Activated T-helper 2 cell treated with anti-CD3 and anti-CD28 coated beads, Interferon-gamma antibody, Interleukin-2, Interleukin-4, amounts not matched to agents 10 μg/mL and 5 μg/mL and 100 μg/mL, durations not matched to agents 14 hours and 24 hours and 36 hours (primary cell): Measurements from ENCODE around the gene CAST. TPM values are rescaled to one million over a fixed set of nuclear protein-coding genes. Genes with fewer than 3 reads are reported as not detected.

Experiments
- DNase-seq: peaks from one replicate; pipeline ENCODE4 v3.0.0; 2021; ENCODE audit warnings: low spot score
- H3K27ac Mint-ChIP-seq: one replicate; pipeline ENCODE4 v1.8.0; 2021; ENCODE audit warnings: mixed read lengths
- H3K27me3 Mint-ChIP-seq: one replicate; pipeline ENCODE4 v1.8.0; 2021; ENCODE audit warnings: low read depth, mixed read lengths
- H3K36me3 Mint-ChIP-seq: one replicate; pipeline ENCODE4 v1.8.0; 2021; ENCODE audit warnings: low read depth, mixed read lengths
- H3K4me1 Mint-ChIP-seq: one replicate; pipeline ENCODE4 v1.8.0; 2021; ENCODE audit warnings: low read depth, mixed read lengths
- H3K4me3 Mint-ChIP-seq: one replicate; pipeline ENCODE4 v1.8.0; 2021; ENCODE audit warnings: low read depth, mild to moderate bottlenecking, moderate library complexity, mixed read lengths
- H3K9me3 Mint-ChIP-seq: one replicate; pipeline ENCODE4 v1.8.0; 2021; ENCODE audit warnings: mixed read lengths
- intact Hi-C: fragments of 100-400 bp; cut with micrococcal nuclease; formaldehyde crosslinking; loops from one replicate; pipeline ENCODE4 v1.15.1; 2023
- total RNA-seq: library from RNA; stranded (reverse); gene quantifications from 2 replicates; pipeline ENCODE4 v1.2.3, GENCODE V29; 2022

CAST gene
- total RNA-seq, 1 donor from 2014 or later: 110 TPM

DNA sequence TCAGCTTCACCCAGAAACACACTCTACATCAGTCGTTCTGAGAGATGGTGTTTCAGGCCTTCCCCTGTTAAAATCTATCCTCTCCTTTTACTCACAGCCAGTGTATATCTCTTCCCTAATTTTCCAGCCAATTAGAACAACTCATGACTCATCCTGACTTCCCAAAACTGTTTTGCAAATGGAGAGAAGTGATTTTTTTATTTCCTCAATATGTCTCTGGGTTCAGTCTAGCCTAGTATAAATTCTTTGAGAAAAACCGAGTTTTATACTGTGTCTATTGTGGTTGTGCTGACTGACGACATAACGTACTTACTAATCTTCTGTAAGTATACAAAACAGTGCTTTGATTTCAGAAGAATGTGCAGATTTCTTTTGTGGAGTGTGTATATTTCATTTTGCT lies 28.4 kb upstream of the CAST start:
- Mint-ChIP-seq H3K4me3 (no peak overlapping the region), H3K36me3 (no peaks in the 10 kb centered on the region), H3K4me1 (peaks cover 13% of the 10 kb centered on the region), H3K9me3 (no peaks in the 10 kb centered on the region), H3K27me3 (peaks cover 55% of the 10 kb centered on the region), H3K27ac (no peak overlapping the region)
- no peak for DNase-seq
- intact Hi-C loops: no loop called here

DNA sequence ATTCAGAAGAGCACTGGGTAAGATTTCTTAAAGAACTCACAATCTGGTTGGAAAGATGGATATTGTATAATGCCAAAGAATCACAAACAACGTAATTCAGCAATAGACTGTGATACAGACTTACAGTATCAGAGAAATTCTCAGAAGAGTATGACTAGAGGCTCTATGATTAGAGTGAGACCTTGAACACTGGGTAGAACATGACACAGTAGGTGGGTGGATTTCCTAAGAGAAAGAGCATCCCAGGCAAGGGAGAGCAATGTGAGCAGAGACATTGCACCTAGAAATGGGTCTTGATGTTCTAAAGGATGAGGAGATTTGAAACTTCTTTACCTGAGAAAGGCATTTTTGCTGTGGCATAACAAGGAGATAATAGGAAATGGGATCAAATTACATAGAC lies 27.3 kb upstream of the CAST start:
- H3K27me3 Mint-ChIP-seq: peaks cover 60% of the 10 kb centered on the region
- H3K4me1 Mint-ChIP-seq: peaks cover 13% of the 10 kb centered on the region
- intact Hi-C loops: no loop called here
- H3K4me3 Mint-ChIP-seq: no peak overlapping the region
- no peak for DNase-seq
- no peaks in the 10 kb centered on the region for H3K36me3 Mint-ChIP-seq
- no peak overlapping the region for H3K27ac Mint-ChIP-seq
- H3K9me3 Mint-ChIP-seq: no peaks in the 10 kb centered on the region

DNA sequence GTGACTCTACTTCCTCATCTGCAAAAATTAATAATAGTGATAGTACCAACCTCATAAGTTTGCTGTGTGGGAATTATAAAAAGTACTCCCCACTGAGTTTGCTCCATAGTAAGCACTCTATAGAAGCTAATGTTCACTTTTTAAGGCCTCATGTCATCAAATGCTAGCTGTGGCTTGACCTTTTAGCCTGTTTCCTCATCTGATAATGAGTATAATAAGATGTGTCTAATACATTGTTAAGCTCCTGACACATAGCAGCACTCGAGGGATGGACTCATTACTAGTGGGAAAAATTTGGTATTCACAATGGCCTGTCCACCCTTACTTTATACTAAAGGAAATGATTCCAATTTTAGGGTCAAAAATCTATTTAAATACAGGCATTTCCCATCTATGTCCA lies 26.1 kb upstream of the CAST start:
- H3K27ac Mint-ChIP-seq: no peak overlapping the region
- H3K36me3 Mint-ChIP-seq: no peaks in the 10 kb centered on the region
- DNase-seq: no peak
- peaks cover 65% of the 10 kb centered on the region for H3K27me3 Mint-ChIP-seq
- no peaks in the 10 kb centered on the region for H3K9me3 Mint-ChIP-seq
- H3K4me3 Mint-ChIP-seq: no peak overlapping the region
- H3K4me1 Mint-ChIP-seq: peaks cover 13% of the 10 kb centered on the region
- intact Hi-C loops: no loop called here

DNA sequence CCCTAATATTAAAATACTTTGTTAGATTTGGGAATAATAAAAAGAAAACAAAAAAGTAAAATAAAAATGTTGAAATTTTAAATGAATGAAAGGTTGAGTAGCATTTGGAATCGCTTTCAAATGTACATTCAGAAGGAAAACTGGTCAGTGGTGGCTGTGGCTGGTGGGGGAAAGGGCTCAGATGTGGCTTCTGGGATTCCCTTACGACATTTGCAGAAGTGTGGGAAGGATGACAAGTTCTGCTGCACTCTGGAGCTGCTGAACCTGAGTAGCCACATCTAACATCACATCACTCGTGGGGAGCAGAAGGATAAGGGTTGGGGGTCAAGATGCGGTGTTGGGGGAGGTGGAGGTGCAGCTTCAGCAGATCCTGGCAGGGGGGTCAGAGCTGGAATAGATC lies 25.6 kb upstream of the CAST start:
- DNase-seq: no peak
- Mint-ChIP-seq H3K4me1 (peaks cover 16% of the 10 kb centered on the region), H3K4me3 (no peak overlapping the region), H3K9me3 (no peaks in the 10 kb centered on the region), H3K36me3 (no peaks in the 10 kb centered on the region), H3K27me3 (peaks cover 69% of the 10 kb centered on the region), H3K27ac (no peak overlapping the region)
- intact Hi-C loops: no loop called here

DNA sequence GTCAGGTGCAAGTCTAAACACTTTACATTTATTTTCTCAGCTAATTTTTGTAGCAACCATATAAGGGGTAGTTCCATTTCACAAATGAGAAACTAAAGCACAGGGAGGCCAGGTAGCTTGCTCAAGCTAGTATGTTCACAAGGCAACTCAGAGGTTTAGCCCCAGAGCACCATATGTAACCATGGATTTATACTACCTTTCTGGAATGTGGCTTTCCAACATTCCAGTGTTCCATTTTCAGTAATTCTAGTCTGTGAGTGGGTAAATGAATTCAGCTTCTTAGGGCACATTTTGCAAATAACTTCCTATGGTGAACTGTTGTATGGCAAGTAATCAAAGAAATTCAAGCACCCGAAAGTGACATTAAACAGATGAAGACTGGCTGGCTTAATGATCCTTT lies 25.0 kb upstream of the CAST start:
- DNase-seq: no peak
- peaks cover 22% of the 10 kb centered on the region for H3K4me1 Mint-ChIP-seq
- intact Hi-C loops: no loop called here
- no peaks in the 10 kb centered on the region for H3K36me3 Mint-ChIP-seq
- H3K27me3 Mint-ChIP-seq: peaks cover 72% of the 10 kb centered on the region
- no peak overlapping the region for H3K4me3 Mint-ChIP-seq
- H3K9me3 Mint-ChIP-seq: no peaks in the 10 kb centered on the region
- no peak overlapping the region for H3K27ac Mint-ChIP-seq

DNA sequence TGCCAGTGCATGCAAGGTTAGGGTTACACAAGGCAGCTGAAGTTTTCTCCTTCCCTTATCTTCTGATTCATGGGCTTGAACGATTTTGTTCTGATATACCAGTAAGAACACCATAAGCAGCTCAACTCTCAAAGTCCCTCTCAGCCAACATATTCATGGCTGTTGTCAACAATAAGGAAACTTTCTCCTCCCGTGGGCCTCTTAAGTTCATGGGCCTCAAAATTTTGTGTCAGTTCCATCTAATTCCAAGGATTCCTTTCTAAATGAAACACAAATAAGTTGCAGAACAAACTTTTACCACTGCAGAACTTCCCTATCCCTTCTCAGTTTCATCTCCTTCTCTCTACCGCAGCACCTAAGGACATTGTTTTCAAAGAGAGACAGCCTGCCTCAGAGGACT lies 23.6 kb upstream of the CAST start:
- DNase-seq: no peak
- peaks cover 24% of the 10 kb centered on the region for H3K4me1 Mint-ChIP-seq
- H3K36me3 Mint-ChIP-seq: no peaks in the 10 kb centered on the region
- H3K27ac Mint-ChIP-seq: no peak overlapping the region
- H3K27me3 Mint-ChIP-seq: peaks cover 63% of the 10 kb centered on the region
- no peak overlapping the region for H3K4me3 Mint-ChIP-seq
- H3K9me3 Mint-ChIP-seq: no peaks in the 10 kb centered on the region
- intact Hi-C loops: no loop called here

DNA sequence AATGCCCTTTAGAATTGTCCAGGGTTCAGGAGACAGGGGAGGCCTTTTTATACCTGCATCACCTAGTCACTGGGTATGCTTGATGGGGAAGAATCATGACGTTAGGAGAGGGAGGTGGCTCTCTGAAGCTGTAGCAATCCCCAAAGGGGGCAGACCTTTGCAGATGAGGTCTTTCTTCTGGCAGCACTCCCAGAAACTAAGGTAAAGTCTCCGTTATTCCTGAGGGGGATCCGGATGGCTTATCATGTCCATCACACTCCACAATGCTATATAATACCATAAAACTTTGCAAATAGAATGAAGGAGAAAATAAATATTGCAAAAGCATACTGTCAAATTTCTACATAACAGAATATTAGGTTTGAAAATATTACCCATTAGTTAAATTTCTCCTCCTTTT lies 21.5 kb upstream of the CAST start:
- intact Hi-C loops: no loop called here
- H3K4me3 Mint-ChIP-seq: no peak overlapping the region
- no peaks in the 10 kb centered on the region for H3K36me3 Mint-ChIP-seq
- H3K4me1 Mint-ChIP-seq: peaks cover 15% of the 10 kb centered on the region
- no peaks in the 10 kb centered on the region for H3K9me3 Mint-ChIP-seq
- H3K27ac Mint-ChIP-seq: no peak overlapping the region
- DNase-seq: no peak
- peaks cover 51% of the 10 kb centered on the region for H3K27me3 Mint-ChIP-seq

DNA sequence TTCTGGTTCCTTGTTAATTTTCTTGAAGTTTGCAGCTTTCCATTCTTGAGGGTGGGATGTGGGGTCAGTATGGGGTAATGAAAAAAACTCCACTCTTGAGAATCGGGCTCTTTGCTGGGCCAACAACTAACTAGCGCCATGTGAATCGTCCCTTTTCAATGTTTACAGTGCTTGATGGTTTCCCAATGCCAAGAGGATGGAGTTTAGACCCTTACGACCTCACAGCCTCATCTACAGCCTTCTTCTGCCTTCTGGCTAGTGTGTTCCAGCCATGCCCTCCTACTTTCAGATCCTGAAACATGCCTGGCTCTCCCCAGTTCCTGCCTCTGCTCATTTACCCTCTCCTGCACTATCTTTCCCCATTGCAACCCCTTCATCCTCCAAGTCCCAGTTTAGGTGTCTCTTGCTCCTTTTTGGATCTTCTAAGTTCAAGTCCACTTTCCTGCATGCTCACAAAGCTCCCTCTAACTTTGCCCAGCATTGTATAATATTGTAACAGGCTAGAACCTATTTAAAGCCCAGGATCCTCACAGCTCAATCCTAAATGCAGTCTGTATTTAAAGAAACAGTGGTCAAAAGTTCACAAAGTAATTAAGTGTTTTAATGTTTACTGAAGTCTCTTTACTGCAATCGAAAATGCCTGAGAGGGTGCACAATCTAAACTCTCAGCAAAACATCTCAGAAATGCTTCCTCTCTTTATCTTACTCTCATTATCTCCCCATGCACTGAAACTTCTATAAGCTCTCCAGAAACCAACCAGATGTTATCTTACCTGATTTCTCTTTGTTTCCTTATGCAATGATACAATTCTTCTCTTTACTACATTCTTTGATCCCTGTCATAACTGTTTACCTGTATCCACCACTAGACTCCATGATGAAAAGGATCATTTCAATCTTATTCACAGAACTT lies 20.6 kb upstream of the CAST start:
- no peak overlapping the region for H3K27ac Mint-ChIP-seq
- intact Hi-C loops: loop anchor here (1.0 kb wide), 1 partner anchor 16 kb away; no protein-coding TSS in a partner anchor
- H3K4me3 Mint-ChIP-seq: no peak overlapping the region
- no peak for DNase-seq
- peaks cover 11% of the 10 kb centered on the region for H3K4me1 Mint-ChIP-seq
- no peaks in the 10 kb centered on the region for H3K9me3 Mint-ChIP-seq
- no peaks in the 10 kb centered on the region for H3K36me3 Mint-ChIP-seq
- peaks cover 45% of the 10 kb centered on the region for H3K27me3 Mint-ChIP-seq

DNA sequence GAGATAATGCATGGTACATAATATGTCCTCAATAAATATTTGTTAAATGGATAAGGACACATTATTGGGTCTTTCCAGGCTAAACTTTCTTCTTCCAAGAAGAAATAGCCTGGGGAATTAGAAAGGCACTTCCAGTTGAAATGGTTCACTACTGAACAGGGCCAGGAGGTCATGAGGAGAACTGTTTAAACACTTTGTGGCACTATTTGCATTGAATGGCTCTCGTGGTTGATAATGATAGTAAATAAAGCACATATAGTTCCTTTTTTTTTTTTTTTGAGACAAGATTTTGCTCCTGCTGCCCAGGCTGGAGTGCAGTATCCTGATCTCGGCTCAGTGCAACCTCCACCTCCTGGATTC lies 19.9 kb upstream of the CAST start:
- intact Hi-C loops: loop anchor here (1.0 kb wide), 1 partner anchor 15 kb away; no protein-coding TSS in a partner anchor
- no peak for DNase-seq
- no peak overlapping the region for H3K4me3 Mint-ChIP-seq
- no peaks in the 10 kb centered on the region for H3K36me3 Mint-ChIP-seq
- no peaks in the 10 kb centered on the region for H3K9me3 Mint-ChIP-seq
- peaks cover 11% of the 10 kb centered on the region for H3K4me1 Mint-ChIP-seq
- peaks cover 49% of the 10 kb centered on the region for H3K27me3 Mint-ChIP-seq
- H3K27ac Mint-ChIP-seq: no peak overlapping the region

DNA sequence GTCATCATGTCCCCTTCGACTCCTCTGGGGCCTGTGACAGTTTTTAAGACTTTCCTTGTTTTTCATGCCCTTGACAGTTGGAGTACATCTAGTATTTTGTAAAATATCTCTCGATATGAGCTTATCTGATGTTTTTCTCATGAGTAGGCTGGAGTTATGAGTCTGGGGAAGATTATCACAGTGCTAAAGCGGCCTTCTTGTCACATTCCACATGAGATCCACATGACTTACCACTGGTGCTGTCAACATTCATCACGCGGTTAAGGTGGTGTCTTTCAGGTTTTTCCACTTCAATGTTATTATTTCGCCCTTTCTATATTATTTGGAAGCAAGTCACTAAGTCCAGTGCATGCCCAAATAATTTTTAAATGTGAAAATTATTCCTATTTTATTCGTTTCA lies 17.1 kb upstream of the CAST start:
- Mint-ChIP-seq H3K36me3 (no peaks in the 10 kb centered on the region), H3K4me3 (no peak overlapping the region), H3K4me1 (peaks cover 13% of the 10 kb centered on the region), H3K9me3 (no peaks in the 10 kb centered on the region), H3K27ac (no peak overlapping the region), H3K27me3 (peaks cover 46% of the 10 kb centered on the region)
- intact Hi-C loops: no loop called here
- DNase-seq: no peak

DNA sequence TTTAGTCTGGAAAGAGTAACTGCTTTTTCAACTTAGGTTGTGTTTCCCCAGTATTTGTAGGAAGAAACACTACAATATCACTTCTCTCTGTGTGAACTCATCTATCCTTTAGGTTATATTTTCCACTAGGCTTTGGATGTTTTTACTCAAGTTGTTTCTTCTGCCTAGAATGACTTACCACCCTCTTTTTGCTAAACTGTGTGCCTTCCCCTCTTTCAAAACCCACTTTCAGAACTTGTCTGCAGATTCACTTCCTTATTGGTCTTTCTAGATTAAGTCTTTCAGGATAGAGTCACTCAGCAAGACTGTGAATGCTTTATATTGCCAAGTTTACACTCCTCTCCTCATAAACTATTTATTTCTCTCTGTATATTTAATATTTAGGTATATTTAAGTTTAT lies 14.2 kb upstream of the CAST start:
- Mint-ChIP-seq H3K4me3 (no peak overlapping the region), H3K9me3 (no peaks in the 10 kb centered on the region), H3K4me1 (peaks cover 8% of the 10 kb centered on the region), H3K27me3 (peaks cover 55% of the 10 kb centered on the region), H3K27ac (no peak overlapping the region), H3K36me3 (no peaks in the 10 kb centered on the region)
- DNase-seq: no peak
- intact Hi-C loops: no loop called here

DNA sequence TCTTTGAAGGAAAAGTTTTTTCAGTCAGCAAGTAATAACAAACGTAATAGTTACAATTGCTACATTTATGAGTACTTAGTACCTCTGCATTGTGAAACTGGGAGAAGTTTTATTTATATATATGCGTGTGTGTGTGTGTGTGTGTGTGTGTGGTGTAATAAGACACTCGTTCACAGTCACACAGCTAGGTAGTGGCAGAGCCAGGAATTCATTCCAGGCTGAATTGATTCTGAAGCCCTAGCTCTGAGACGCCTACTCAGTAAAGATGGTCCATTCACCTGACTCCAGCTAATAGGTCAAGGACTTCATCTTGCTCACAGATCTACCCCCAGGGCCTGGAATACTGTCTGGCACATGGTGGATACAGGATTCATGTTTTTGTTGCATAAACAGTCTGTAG lies 13.6 kb upstream of the CAST start:
- H3K9me3 Mint-ChIP-seq: no peaks in the 10 kb centered on the region
- H3K4me3 Mint-ChIP-seq: no peak overlapping the region
- H3K27me3 Mint-ChIP-seq: peaks cover 55% of the 10 kb centered on the region
- peaks cover 8% of the 10 kb centered on the region for H3K4me1 Mint-ChIP-seq
- H3K36me3 Mint-ChIP-seq: no peaks in the 10 kb centered on the region
- intact Hi-C loops: no loop called here
- H3K27ac Mint-ChIP-seq: no peak overlapping the region
- no peak for DNase-seq

DNA sequence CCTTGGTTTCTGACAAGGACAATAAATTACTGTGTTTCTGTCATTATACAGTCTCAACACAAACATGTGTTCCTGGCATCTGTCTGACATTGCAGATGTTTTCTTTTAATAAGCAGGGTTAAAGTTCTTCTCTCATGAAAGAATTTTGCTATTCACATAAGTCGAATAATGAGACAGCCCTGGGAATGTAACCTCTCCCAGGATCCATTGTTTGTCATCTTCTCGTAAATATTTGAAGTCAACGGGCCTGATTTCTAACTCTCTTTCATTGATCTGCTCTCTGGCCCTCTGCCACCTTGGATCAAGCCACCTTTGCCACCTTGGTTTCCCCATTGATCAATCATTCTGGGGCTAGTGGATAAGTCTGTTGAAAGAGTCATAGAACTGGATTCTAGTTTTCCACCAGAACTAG lies 12.9 kb upstream of the CAST start:
- intact Hi-C loops: no loop called here
- H3K27me3 Mint-ChIP-seq: peaks cover 61% of the 10 kb centered on the region
- DNase-seq: no peak
- H3K9me3 Mint-ChIP-seq: no peaks in the 10 kb centered on the region
- H3K36me3 Mint-ChIP-seq: no peaks in the 10 kb centered on the region
- peaks cover 10% of the 10 kb centered on the region for H3K4me1 Mint-ChIP-seq
- H3K4me3 Mint-ChIP-seq: no peak overlapping the region
- no peak overlapping the region for H3K27ac Mint-ChIP-seq
